NT2/D1 (cell line): Measurements from ENCODE around the gene PSMB8.

Source experiments
- YY1 ChIP-seq: IDR thresholded peaks from 2 replicates; pipeline ENCODE4 v1.6.1; 2011; ENCODE audit not compliant: insufficient read length, insufficient read depth
- ZNF274 ChIP-seq: IDR thresholded peaks from 2 replicates; pipeline ENCODE4 v1.6.1; 2011; ENCODE audit warnings: mild to moderate bottlenecking, low read depth, low read length

GRCh38 chr6:32888576-32888975 lies 44.7 kb upstream of the PSMB8 start:
- no peak for TF ChIP-seq ZNF274
- no peak for TF ChIP-seq YY1
